ENCODE results near the gene HRAS. TPM values are rescaled to one million over a fixed set of nuclear protein-coding genes. Genes with fewer than 3 reads are reported as not detected.

Gene HRAS
- total and polyA plus RNA-seq, 2 of the 13 experiments (the other 11 are each of a cell fraction or from before 2014, with no cell fraction given) = 32.9 to 50.0 TPM

- TF ChIP-seq MZF1 (CRISPR knock-in tag; IDR thresholded peaks at IDR 0.05; ENCODE audit: borderline replicate concordance) = no peak
- TF ChIP-seq SALL2 (CRISPR knock-in tag; IDR thresholded peaks at IDR 0.05) = peak; percentile 71
- no peak for TF ChIP-seq FOXJ3 (CRISPR knock-in tag; IDR thresholded peaks at IDR 0.05; ENCODE audit: borderline replicate concordance)
- TF ChIP-seq PHF20 (CRISPR knock-in tag; IDR thresholded peaks at IDR 0.05) = 0 out of 2 replicates have a peak, but pooled peaks have one; percentile 19
- no peak for TF ChIP-seq RNF2 (conservative IDR thresholded peaks at IDR 0.05; ENCODE audit: low read depth)
- no peak for TF ChIP-seq FIP1L1 (IDR thresholded peaks at IDR 0.05; ENCODE audit: borderline replicate concordance, insufficient read depth, low read depth, low read length)
- TF ChIP-seq GZF1 (CRISPR knock-in tag; IDR thresholded peaks at IDR 0.05) = no peak
- no peak; the same call in 1 of the 2 replicates for TF ChIP-seq ZNF274 (CRISPR knock-in tag; IDR thresholded peaks at IDR 0.05)
- TF ChIP-seq ZBTB44 (CRISPR knock-in tag; IDR thresholded peaks at IDR 0.05) = no peak
- TF ChIP-seq IRF2 (CRISPR knock-in tag; IDR thresholded peaks at IDR 0.05) = no peak; the same call in 1 of the 2 replicates
- peak; percentile 79 for TF ChIP-seq KDM5B (CRISPR knock-in tag; IDR thresholded peaks at IDR 0.05; ENCODE audit: borderline replicate concordance)
- TF ChIP-seq SNAPC2 (CRISPR knock-in tag; IDR thresholded peaks at IDR 0.05) = no peak
- TF ChIP-seq ZNF644 (CRISPR knock-in tag; IDR thresholded peaks at IDR 0.05; ENCODE audit: low read depth) = no peak
- no peak for TF ChIP-seq ZNF138 (CRISPR knock-in tag; IDR thresholded peaks at IDR 0.05; ENCODE audit: low read depth)
- no peak for TF ChIP-seq TGIF2 (CRISPR knock-in tag; IDR thresholded peaks at IDR 0.05)
- TF ChIP-seq ZBTB33 (CRISPR knock-in tag; IDR thresholded peaks at IDR 0.05) = no peak
- no peak for TF ChIP-seq MLXIP (CRISPR knock-in tag; IDR thresholded peaks at IDR 0.05; ENCODE audit: borderline replicate concordance)
- TF ChIP-seq ETS1 (CRISPR knock-in tag; IDR thresholded peaks at IDR 0.05) = no peak
- no peak for TF ChIP-seq ZEB1 (IDR thresholded peaks at IDR 0.05; ENCODE audit: insufficient replicate concordance, low read depth)
- no peak for TF ChIP-seq ZNF766 (CRISPR knock-in tag; IDR thresholded peaks at IDR 0.05; ENCODE audit: borderline replicate concordance)
- peak; percentile 62; the same call in 1 of the 2 replicates for TF ChIP-seq MXD3 (CRISPR knock-in tag; IDR thresholded peaks at IDR 0.05)
Measured at GRCh38 chr11:535519-536454, at the start of gene HRAS (continued).
